HepG2 (cell line): ENCODE results near the gene ADCY5.

ENCODE experiments used
- ARNTL ChIP-seq: sonication (generic); formaldehyde crosslinking; IDR thresholded peaks from 2 replicates; pipeline ENCODE4 v1.4.0; 2020; ENCODE audit warnings: mild to moderate bottlenecking, missing genetic modification reagents
- CEBPB ChIP-seq: IDR thresholded peaks from 2 replicates; pipeline ENCODE4 v1.6.1; 2011; ENCODE audit warnings: low read depth, low read length, improper control_type of control experiment, borderline replicate concordance
- CTCF ChIP-seq: sonication (generic); formaldehyde crosslinking; IDR thresholded peaks from 2 replicates; pipeline ENCODE4 v1.5.0; 2020; ENCODE audit warnings: mild to moderate bottlenecking, missing genetic modification reagents, moderate library complexity
- GTF3A ChIP-seq: sonication (generic); formaldehyde crosslinking; conservative IDR thresholded peaks from 2 replicates; pipeline ENCODE4 v1.4.0; 2020; ENCODE audit warnings: mild to moderate bottlenecking, missing genetic modification reagents
- HDAC1 ChIP-seq: sonication (generic); formaldehyde crosslinking; IDR thresholded peaks from 2 replicates; pipeline ENCODE4 v1.5.1; 2020; ENCODE audit warnings: mild to moderate bottlenecking, missing genetic modification reagents
- KAT7 ChIP-seq: IDR thresholded peaks from 2 replicates; pipeline ENCODE4 v1.6.1; 2018; ENCODE audit warnings: borderline replicate concordance, missing compliant biosample characterization
- NFATC3 ChIP-seq: sonication (generic); formaldehyde crosslinking; IDR thresholded peaks from 2 replicates; pipeline ENCODE4 v1.5.1; 2020; ENCODE audit warnings: mild to moderate bottlenecking, missing genetic modification reagents
- RNF2 ChIP-seq: fragments of 450-650 bp; conservative IDR thresholded peaks from 2 replicates; pipeline ENCODE4 v1.6.1; 2016; ENCODE audit warnings: low read depth
- TFE3 ChIP-seq: IDR thresholded peaks from 2 replicates; pipeline ENCODE4 v1.6.1; 2016
- ZNF280D ChIP-seq: sonication (generic); formaldehyde crosslinking; IDR thresholded peaks from 2 replicates; pipeline ENCODE4 v1.5.1; 2020; ENCODE audit warnings: mild to moderate bottlenecking, missing genetic modification reagents
- ZNF512 ChIP-seq: sonication (generic); formaldehyde crosslinking; IDR thresholded peaks from 2 replicates; pipeline ENCODE4 v1.4.0; 2020; ENCODE audit warnings: mild to moderate bottlenecking, missing genetic modification reagents
- ZSCAN30 ChIP-seq: sonication (generic); formaldehyde crosslinking; IDR thresholded peaks from 2 replicates; pipeline ENCODE4 v1.5.0; 2020; ENCODE audit warnings: mild to moderate bottlenecking, missing genetic modification reagents

DNA sequence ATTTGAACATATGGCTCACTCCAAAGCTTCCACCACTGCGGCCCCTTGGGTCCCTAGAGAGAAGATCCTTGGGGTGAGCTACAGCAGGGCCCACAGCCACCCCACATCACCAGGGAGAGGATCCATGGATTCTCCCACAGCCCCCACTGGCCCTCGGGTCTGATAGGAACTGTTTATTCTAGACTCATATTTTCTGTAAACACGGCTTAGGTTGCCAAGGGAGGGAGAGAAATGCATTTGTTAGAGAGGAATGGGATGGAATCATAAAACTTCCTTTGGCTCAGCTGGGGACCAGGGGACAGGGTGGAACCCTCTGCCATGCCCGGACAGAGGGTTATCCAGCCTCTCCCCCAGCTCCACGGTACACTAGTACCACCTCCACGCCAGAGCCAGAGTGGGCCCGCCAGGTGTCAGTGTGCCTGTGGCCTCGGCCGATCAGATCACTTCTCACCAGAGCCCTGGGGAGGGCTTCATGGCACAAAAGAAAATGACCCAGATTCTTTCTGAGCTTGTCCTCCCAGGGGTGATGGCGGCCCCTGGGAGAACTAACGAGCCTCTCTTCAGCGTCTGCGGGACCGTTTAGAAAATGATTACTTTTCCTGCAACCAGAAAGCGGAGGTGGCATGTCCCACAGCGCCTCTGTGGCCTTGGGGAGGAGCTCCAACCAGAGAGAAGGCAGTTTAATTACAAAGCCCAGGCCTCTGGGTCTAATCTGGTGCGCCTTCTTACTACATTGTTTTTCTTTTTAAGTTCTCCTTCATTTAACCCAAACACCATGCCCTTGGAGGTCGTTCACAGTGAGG is 33.7 kb downstream of the ADCY5 start:
- no peak for TF ChIP-seq HDAC1 (CRISPR knock-in tag)
- no peak for TF ChIP-seq ZNF512 (CRISPR knock-in tag)
- TF ChIP-seq TFE3 (CRISPR knock-in tag): no peak
- TF ChIP-seq ARNTL: no peak
- no peak for TF ChIP-seq NFATC3
- no peak for TF ChIP-seq CEBPB
- no peak for TF ChIP-seq CTCF (CRISPR knock-in tag)
- TF ChIP-seq GTF3A: no peak
- no peak for TF ChIP-seq KAT7 (CRISPR knock-in tag)
- TF ChIP-seq ZSCAN30 (CRISPR knock-in tag): no peak
- no peak for TF ChIP-seq ZNF280D
- TF ChIP-seq RNF2: no peak
